HCT116 (cell line): ENCODE measurements around the gene RNF220. TPM values are rescaled to one million over a fixed set of nuclear protein-coding genes. Genes with fewer than 3 reads are reported as not detected.

ENCODE experiments used
- ATAC-seq: fragments of 200-7000 bp; cut with Tn5 transposase; 2 replicates; pipeline ENCODE4 v1.9.1; 2020; ENCODE audit warnings: mild to moderate bottlenecking, moderate library complexity
- BruUV-seq: library from RNA; stranded (reverse); fragments of 400-500 nt; replicated peaks from 2 replicates; lab custom pipeline; 2021; lab: Mats Ljungman, UMichigan
- CTCF ChIA-PET: fragments of 300-600 bp; sonication (Branson Sonifier 250); formaldehyde crosslinking; loops from one replicate; lab custom pipeline; 2021; ENCODE audit warnings: antibody characterized with exemption; lab: Charles Lee
- POLR2A ChIA-PET: fragments of 300-600, 350-600 bp; sonication (Branson Sonifier 250); formaldehyde crosslinking; loops from one replicate; lab custom pipeline; 2021; ENCODE audit warnings: antibody characterized with exemption; lab: Charles Lee
- RAD21 ChIA-PET, 2 experiments: fragments of 300-600 bp; sonication (Branson Sonifier 250); formaldehyde crosslinking; loops; one replicate each; lab custom pipeline; 2023; ENCODE audit warnings: low total read pairs in 2 of 2; ENCODE audit not compliant: uncharacterized antibody in 2 of 2, unreplicated experiment in 2 of 2, low non-redundant PET in 1 of 2; lab: Charles Lee
- DNase-seq: peaks from one replicate; pipeline ENCODE4 v3.0.0-alpha.2; 2010; ENCODE audit warnings: low read depth, low spot score
- H2AFZ ChIP-seq: fragments of 200-600 bp; shearing (Covaris generic), sonication (generic); 2 replicates; pipeline ENCODE4 v1.6.1; 2017; ENCODE audit warnings: low read depth, mixed run types, mixed read lengths, antibody characterized with exemption, low read length; ENCODE audit not compliant: poor library complexity, severe bottlenecking
- H3K27ac ChIP-seq: 2 replicates; pipeline ENCODE4 v1.5.1; 2012; ENCODE audit warnings: low read depth, low read length
- H3K27me3 ChIP-seq: fragments of 200-600 bp; sonication (generic); 2 replicates; pipeline ENCODE4 v1.6.1; 2016; ENCODE audit warnings: mixed run types, low read length, mixed read lengths; ENCODE audit not compliant: insufficient read depth
- H3K36me3 ChIP-seq, 2 experiments: fragments of 200-500 bp in 1 of 2; fragments of 200-600 bp in 1 of 2; sonication (Bioruptor generic) in 1 of 2; sonication (generic) in 1 of 2; 2 replicates each; pipeline versions ENCODE4 v1.5.1 to v1.6.1; 2014 to 2016; ENCODE audit warnings: low read length in 2 of 2, inconsistent platforms in 1 of 2, mixed read lengths in 1 of 2, mixed run types in 1 of 2; ENCODE audit not compliant: insufficient read depth in 2 of 2, control insufficient read depth in 1 of 2
- H3K4me1 ChIP-seq, 2 experiments: fragments of 200-600 bp in 1 of 2; sonication (generic) in 1 of 2; 2 replicates each; pipeline versions ENCODE4 v1.5.1 to v1.6.1; 2012 to 2017; ENCODE audit warnings: low read length in 2 of 2, inconsistent platforms in 1 of 2, mild to moderate bottlenecking in 1 of 2, mixed read lengths in 1 of 2, mixed run types in 1 of 2, moderate library complexity in 1 of 2; ENCODE audit not compliant: insufficient read depth in 2 of 2, control insufficient read depth in 1 of 2
- H3K4me2 ChIP-seq: fragments of 200-600 bp; sonication (generic); 2 replicates; pipeline ENCODE4 v1.6.1; 2017; ENCODE audit warnings: mixed run types, low read length, mixed read lengths
- H3K4me3 ChIP-seq, 2 experiments: fragments of 200-600 bp in 1 of 2; sonication (generic) in 1 of 2; replicated peaks in 1 of 2; 2 replicates each; pipeline ENCODE4 v1.5.1; 2011 to 2016; ENCODE audit warnings: low read length in 2 of 2, control low read depth in 1 of 2, low read depth in 1 of 2, mild to moderate bottlenecking in 1 of 2, mixed read lengths in 1 of 2, mixed run types in 1 of 2
- H3K79me2 ChIP-seq: fragments of 200-600 bp; sonication (generic); 2 replicates; pipeline ENCODE4 v1.6.1; 2017; ENCODE audit warnings: mild to moderate bottlenecking, mixed run types, low read length, moderate library complexity, mixed read lengths; ENCODE audit not compliant: insufficient read depth
- H3K9ac ChIP-seq: fragments of 200-600 bp; sonication (generic); 2 replicates; pipeline ENCODE4 v1.6.1; 2016; ENCODE audit warnings: low read length, mixed read lengths
- H3K9me2 ChIP-seq: fragments of 200-600 bp; sonication (generic), shearing (Covaris generic); 2 replicates; pipeline ENCODE4 v1.6.1; 2017; ENCODE audit warnings: mixed run types, mild to moderate bottlenecking, moderate library complexity; ENCODE audit not compliant: insufficient read depth
- H3K9me3 ChIP-seq, 2 experiments: fragments of 200-500 bp in 1 of 2; fragments of 200-600 bp in 1 of 2; sonication (Bioruptor generic) in 1 of 2; sonication (generic) in 1 of 2; 2 replicates each; pipeline ENCODE4 v1.6.1; 2014 to 2017; ENCODE audit warnings: low read length in 2 of 2, mixed read lengths in 2 of 2, inconsistent platforms in 1 of 2, low read depth in 1 of 2, mild to moderate bottlenecking in 1 of 2, mixed run types in 1 of 2, moderate library complexity in 1 of 2; ENCODE audit not compliant: control insufficient read depth in 1 of 2, insufficient read depth in 1 of 2
- H4K20me1 ChIP-seq: fragments of 200-600 bp; sonication (generic), shearing (Covaris generic); 2 replicates; pipeline ENCODE4 v1.6.1; 2017; ENCODE audit warnings: mixed run types, mild to moderate bottlenecking, moderate library complexity; ENCODE audit not compliant: insufficient read depth
- CBX3 ChIP-seq: IDR thresholded peaks from 2 replicates; pipeline ENCODE4 v1.6.1; 2012; ENCODE audit warnings: low read depth
- CEBPB ChIP-seq: IDR thresholded peaks from 2 replicates; pipeline ENCODE4 v1.6.1; 2012; ENCODE audit warnings: low read depth
- EGR1 ChIP-seq: IDR thresholded peaks from 2 replicates; pipeline ENCODE4 v1.6.1; 2012; ENCODE audit warnings: low read depth
- EZH2 ChIP-seq: fragments of 200-600 bp; sonication (generic); IDR thresholded peaks from 2 replicates; pipeline ENCODE4 v1.6.1; 2017; ENCODE audit warnings: antibody characterized with exemption, mixed run types
- POLR2AphosphoS5 ChIP-seq: IDR thresholded peaks from 2 replicates; pipeline ENCODE4 v1.6.1; 2011; ENCODE audit warnings: mild to moderate bottlenecking, low read depth, low read length, moderate library complexity
- RAD21 ChIP-seq: IDR thresholded peaks from 2 replicates; pipeline ENCODE4 v1.6.1; 2012; ENCODE audit warnings: low read depth, mild to moderate bottlenecking
- SIN3A ChIP-seq: IDR thresholded peaks from 2 replicates; pipeline ENCODE4 v1.6.1; 2012; ENCODE audit warnings: low read depth
- SP1 ChIP-seq: IDR thresholded peaks from 2 replicates; pipeline ENCODE4 v1.6.1; 2012; ENCODE audit warnings: low read depth
- SRF ChIP-seq: IDR thresholded peaks from 2 replicates; pipeline ENCODE4 v1.6.1; 2012; ENCODE audit warnings: low read depth
- TCF7L2 ChIP-seq: IDR thresholded peaks from 2 replicates; pipeline ENCODE4 v1.7.0; 2011; ENCODE audit warnings: borderline replicate concordance, inconsistent platforms; ENCODE audit not compliant: insufficient read depth, insufficient read length; ENCODE audit errors: extremely low read depth
- ZFX ChIP-seq: fragments of 450-650 bp; IDR thresholded peaks from 2 replicates; pipeline ENCODE4 v1.6.1; 2017
- intact Hi-C: fragments of 100-400 bp; cut with micrococcal nuclease; formaldehyde crosslinking; loops from 2 replicates; pipeline ENCODE4 v1.10.0; 2022
- total RNA-seq: library from RNA; stranded (reverse); gene quantifications from one replicate; pipeline ENCODE4 v1.2.1, GENCODE V29; 2021; ENCODE audit not compliant: unreplicated experiment
- TF ChIP-seq, protein P1 (sequence below): IDR thresholded peaks from 2 replicates; pipeline ENCODE4 v1.6.1; 2011; ENCODE audit warnings: mild to moderate bottlenecking, low read length, moderate library complexity; ENCODE audit not compliant: insufficient replicate concordance; ENCODE audit errors: extremely low read depth
- TF ChIP-seq, protein P2 (sequence below): IDR thresholded peaks from 2 replicates; pipeline ENCODE4 v1.6.1; 2012; ENCODE audit warnings: low read depth
- TF ChIP-seq, protein P3 (sequence below): IDR thresholded peaks from 2 replicates; pipeline ENCODE4 v1.6.1; 2012
- TF ChIP-seq, protein P4 (sequence below), 3 experiments: fragments of 200-600 bp in 1 of 3; sonication (generic) in 1 of 3; IDR thresholded peaks in 2 of 3; conservative IDR thresholded peaks in 1 of 3; 2 replicates each; pipeline ENCODE4 v1.5.1; 2012 to 2017; ENCODE audit warnings: low read depth in 2 of 3, low read length in 2 of 3, antibody characterized with exemption in 1 of 3, borderline replicate concordance in 1 of 3, control low read depth in 1 of 3, mild to moderate bottlenecking in 1 of 3, mixed read lengths in 1 of 3, mixed run types in 1 of 3, moderate library complexity in 1 of 3; ENCODE audit not compliant: insufficient read depth in 1 of 3
- TF ChIP-seq, protein P5 (sequence below): IDR thresholded peaks from 2 replicates; pipeline ENCODE4 v1.6.1; 2012

The RNF220 gene
- total RNA-seq, 1 experiment from 2014 or later, result 84.5 TPM

- no peaks in the 10 kb centered on the region for H3K4me1 ChIP-seq
- TF ChIP-seq ZFX (no peak), EGR1 (no peak), RAD21 (no peak), CBX3 (no peak), POLR2AphosphoS5 (no peak), SP1 (no peak), SIN3A (no peak), EZH2 (no peak), SRF (no peak), CEBPB (no peak), TCF7L2 (no peak)
- TF ChIP-seq, protein P1, sequence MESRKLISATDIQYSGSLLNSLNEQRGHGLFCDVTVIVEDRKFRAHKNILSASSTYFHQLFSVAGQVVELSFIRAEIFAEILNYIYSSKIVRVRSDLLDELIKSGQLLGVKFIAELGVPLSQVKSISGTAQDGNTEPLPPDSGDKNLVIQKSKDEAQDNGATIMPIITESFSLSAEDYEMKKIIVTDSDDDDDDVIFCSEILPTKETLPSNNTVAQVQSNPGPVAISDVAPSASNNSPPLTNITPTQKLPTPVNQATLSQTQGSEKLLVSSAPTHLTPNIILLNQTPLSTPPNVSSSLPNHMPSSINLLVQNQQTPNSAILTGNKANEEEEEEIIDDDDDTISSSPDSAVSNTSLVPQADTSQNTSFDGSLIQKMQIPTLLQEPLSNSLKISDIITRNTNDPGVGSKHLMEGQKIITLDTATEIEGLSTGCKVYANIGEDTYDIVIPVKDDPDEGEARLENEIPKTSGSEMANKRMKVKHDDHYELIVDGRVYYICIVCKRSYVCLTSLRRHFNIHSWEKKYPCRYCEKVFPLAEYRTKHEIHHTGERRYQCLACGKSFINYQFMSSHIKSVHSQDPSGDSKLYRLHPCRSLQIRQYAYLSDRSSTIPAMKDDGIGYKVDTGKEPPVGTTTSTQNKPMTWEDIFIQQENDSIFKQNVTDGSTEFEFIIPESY, result no peak
- TF ChIP-seq, protein P2, sequence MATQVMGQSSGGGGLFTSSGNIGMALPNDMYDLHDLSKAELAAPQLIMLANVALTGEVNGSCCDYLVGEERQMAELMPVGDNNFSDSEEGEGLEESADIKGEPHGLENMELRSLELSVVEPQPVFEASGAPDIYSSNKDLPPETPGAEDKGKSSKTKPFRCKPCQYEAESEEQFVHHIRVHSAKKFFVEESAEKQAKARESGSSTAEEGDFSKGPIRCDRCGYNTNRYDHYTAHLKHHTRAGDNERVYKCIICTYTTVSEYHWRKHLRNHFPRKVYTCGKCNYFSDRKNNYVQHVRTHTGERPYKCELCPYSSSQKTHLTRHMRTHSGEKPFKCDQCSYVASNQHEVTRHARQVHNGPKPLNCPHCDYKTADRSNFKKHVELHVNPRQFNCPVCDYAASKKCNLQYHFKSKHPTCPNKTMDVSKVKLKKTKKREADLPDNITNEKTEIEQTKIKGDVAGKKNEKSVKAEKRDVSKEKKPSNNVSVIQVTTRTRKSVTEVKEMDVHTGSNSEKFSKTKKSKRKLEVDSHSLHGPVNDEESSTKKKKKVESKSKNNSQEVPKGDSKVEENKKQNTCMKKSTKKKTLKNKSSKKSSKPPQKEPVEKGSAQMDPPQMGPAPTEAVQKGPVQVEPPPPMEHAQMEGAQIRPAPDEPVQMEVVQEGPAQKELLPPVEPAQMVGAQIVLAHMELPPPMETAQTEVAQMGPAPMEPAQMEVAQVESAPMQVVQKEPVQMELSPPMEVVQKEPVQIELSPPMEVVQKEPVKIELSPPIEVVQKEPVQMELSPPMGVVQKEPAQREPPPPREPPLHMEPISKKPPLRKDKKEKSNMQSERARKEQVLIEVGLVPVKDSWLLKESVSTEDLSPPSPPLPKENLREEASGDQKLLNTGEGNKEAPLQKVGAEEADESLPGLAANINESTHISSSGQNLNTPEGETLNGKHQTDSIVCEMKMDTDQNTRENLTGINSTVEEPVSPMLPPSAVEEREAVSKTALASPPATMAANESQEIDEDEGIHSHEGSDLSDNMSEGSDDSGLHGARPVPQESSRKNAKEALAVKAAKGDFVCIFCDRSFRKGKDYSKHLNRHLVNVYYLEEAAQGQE, result no peak
- TF ChIP-seq, protein P3, sequence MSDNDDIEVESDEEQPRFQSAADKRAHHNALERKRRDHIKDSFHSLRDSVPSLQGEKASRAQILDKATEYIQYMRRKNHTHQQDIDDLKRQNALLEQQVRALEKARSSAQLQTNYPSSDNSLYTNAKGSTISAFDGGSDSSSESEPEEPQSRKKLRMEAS, result no peak
- TF ChIP-seq, protein P4, sequence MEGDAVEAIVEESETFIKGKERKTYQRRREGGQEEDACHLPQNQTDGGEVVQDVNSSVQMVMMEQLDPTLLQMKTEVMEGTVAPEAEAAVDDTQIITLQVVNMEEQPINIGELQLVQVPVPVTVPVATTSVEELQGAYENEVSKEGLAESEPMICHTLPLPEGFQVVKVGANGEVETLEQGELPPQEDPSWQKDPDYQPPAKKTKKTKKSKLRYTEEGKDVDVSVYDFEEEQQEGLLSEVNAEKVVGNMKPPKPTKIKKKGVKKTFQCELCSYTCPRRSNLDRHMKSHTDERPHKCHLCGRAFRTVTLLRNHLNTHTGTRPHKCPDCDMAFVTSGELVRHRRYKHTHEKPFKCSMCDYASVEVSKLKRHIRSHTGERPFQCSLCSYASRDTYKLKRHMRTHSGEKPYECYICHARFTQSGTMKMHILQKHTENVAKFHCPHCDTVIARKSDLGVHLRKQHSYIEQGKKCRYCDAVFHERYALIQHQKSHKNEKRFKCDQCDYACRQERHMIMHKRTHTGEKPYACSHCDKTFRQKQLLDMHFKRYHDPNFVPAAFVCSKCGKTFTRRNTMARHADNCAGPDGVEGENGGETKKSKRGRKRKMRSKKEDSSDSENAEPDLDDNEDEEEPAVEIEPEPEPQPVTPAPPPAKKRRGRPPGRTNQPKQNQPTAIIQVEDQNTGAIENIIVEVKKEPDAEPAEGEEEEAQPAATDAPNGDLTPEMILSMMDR (IDR thresholded peaks at IDR 0.05 in 2 of 3, conservative IDR thresholded peaks at IDR 0.05 in 1 of 3; ENCODE audit: borderline replicate concordance in 1 of 3, insufficient read depth in 1 of 3, low read depth in 2 of 3, low read length in 2 of 3), result no peak
- TF ChIP-seq, protein P5, sequence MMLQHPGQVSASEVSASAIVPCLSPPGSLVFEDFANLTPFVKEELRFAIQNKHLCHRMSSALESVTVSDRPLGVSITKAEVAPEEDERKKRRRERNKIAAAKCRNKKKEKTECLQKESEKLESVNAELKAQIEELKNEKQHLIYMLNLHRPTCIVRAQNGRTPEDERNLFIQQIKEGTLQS, result no peak
- TF ChIP-seq, all 23 proteins: peak for 0
- H3K9me2 ChIP-seq, result no peaks in the 10 kb centered on the region
- H3K79me2 ChIP-seq, result no peaks in the 10 kb centered on the region
- H4K20me1 ChIP-seq, result no peaks in the 10 kb centered on the region
- H3K36me3 ChIP-seq, result no peaks in the 10 kb centered on the region
- ChIA-PET RAD21 (no interaction called here), CTCF (no interaction called here), POLR2A (no interaction called here)
- no peak overlapping the region for H2AFZ ChIP-seq
- H3K27ac ChIP-seq, result no peak overlapping the region
- no peak overlapping the region for H3K9ac ChIP-seq
- BruUV-seq, result no TSS peak
- no peaks in the 10 kb centered on the region; the same call in 1 of the 2 replicates for H3K27me3 ChIP-seq
- no peak overlapping the region for H3K4me3 ChIP-seq
- intact Hi-C loops, result no loop called here
- no peaks in the 10 kb centered on the region for H3K9me3 ChIP-seq
- no peak for ATAC-seq
- no peak for DNase-seq
- no peak overlapping the region for H3K4me2 ChIP-seq
These were observed 18.8 kb downstream of the RNF220 start for GRCh38 chr1:44423591-44424537.
